Panc1 (cell line): ENCODE data around the gene APOB. TPM values are rescaled to one million over a fixed set of nuclear protein-coding genes. Genes with fewer than 3 reads are reported as not detected.

Experiments used
- ATAC-seq: fragments of 200-7000 bp; cut with Tn5 transposase; 2 replicates; pipeline ENCODE4 v1.9.1; 2020; ENCODE audit warnings: mild to moderate bottlenecking, moderate library complexity
- BruUV-seq: library from RNA; stranded (reverse); fragments of 400-500 nt; replicated peaks from 2 replicates; lab custom pipeline; 2021; lab: Mats Ljungman, UMichigan
- CTCF ChIA-PET: fragments of 300-600 bp; sonication (Branson Sonifier 250); formaldehyde crosslinking; loops from one replicate; lab custom pipeline; 2022; ENCODE audit warnings: antibody characterized with exemption; lab: Charles Lee
- POLR2A ChIA-PET: fragments of 300-600 bp; sonication (Branson Sonifier 250); formaldehyde crosslinking; loops from one replicate; lab custom pipeline; 2022; ENCODE audit warnings: antibody characterized with exemption; lab: Charles Lee
- DNase-seq: peaks from one replicate; pipeline ENCODE4 v3.0.0-alpha.2; 2010; ENCODE audit warnings: low read depth, low spot score
- H3K27ac ChIP-seq: 2 replicates; pipeline ENCODE4 v1.5.1; 2011; ENCODE audit warnings: mild to moderate bottlenecking, low read length, inconsistent platforms
- H3K27me3 ChIP-seq: fragments of 200-500 bp; sonication (Bioruptor generic); 2 replicates; pipeline ENCODE4 v1.6.0; 2014; ENCODE audit warnings: low read length, inconsistent platforms; ENCODE audit not compliant: control insufficient read depth, insufficient read depth
- H3K36me3 ChIP-seq: fragments of 200-500 bp; sonication (Bioruptor generic); 2 replicates; pipeline ENCODE4 v1.5.1; 2014; ENCODE audit warnings: inconsistent platforms, mild to moderate bottlenecking, low read length, moderate library complexity; ENCODE audit not compliant: control insufficient read depth, insufficient read depth
- H3K4me1 ChIP-seq: 2 replicates; pipeline ENCODE4 v1.5.1; 2011; ENCODE audit warnings: inconsistent platforms, mild to moderate bottlenecking, low read length, moderate library complexity; ENCODE audit not compliant: control insufficient read depth, insufficient read depth
- H3K4me3 ChIP-seq, 2 experiments: 2 replicates each; pipeline ENCODE4 v1.5.1; 2011 to 2012; ENCODE audit warnings: low read depth in 2 of 2, low read length in 2 of 2, mild to moderate bottlenecking in 2 of 2, inconsistent platforms in 1 of 2, moderate library complexity in 1 of 2
- H3K9me3 ChIP-seq: fragments of 200-500 bp; sonication (Bioruptor generic); 2 replicates; pipeline ENCODE4 v1.5.1; 2014; ENCODE audit warnings: low read depth, mild to moderate bottlenecking, inconsistent platforms, low read length, moderate library complexity; ENCODE audit not compliant: control insufficient read depth, insufficient read depth
- POLR2AphosphoS5 ChIP-seq: IDR thresholded peaks from 2 replicates; pipeline ENCODE4 v1.6.1; 2012; ENCODE audit warnings: mild to moderate bottlenecking, low read depth, low read length, moderate library complexity
- SIN3A ChIP-seq: IDR thresholded peaks from 2 replicates; pipeline ENCODE4 v1.6.1; 2012; ENCODE audit warnings: low read depth, mild to moderate bottlenecking, low read length, moderate library complexity, borderline replicate concordance; ENCODE audit not compliant: insufficient read depth
- TCF7L2 ChIP-seq: IDR thresholded peaks from 2 replicates; pipeline ENCODE4 v1.6.1; 2011; ENCODE audit warnings: mild to moderate bottlenecking, low read depth, low read length, inconsistent platforms
- in situ Hi-C: cut with HindIII; loops from 2 replicates; pipeline ENCODE4 v1.10.0; 2016; ENCODE audit warnings: low sequenced_read_pairs, low pct_unique_long_range_greater_than_20kb
- intact Hi-C: fragments of 100-400 bp; cut with micrococcal nuclease; formaldehyde crosslinking; loops from one replicate; pipeline ENCODE4 v1.10.0; 2022; ENCODE audit not compliant: unreplicated experiment
- total RNA-seq: library from RNA; stranded (reverse); gene quantifications from one replicate; pipeline ENCODE4 v1.2.1, GENCODE V29; 2021; ENCODE audit not compliant: unreplicated experiment
- TF ChIP-seq, protein P1 (sequence below): fragments of 450-650 bp; IDR thresholded peaks from 2 replicates; pipeline ENCODE4 v1.5.1; 2017; ENCODE audit warnings: mild to moderate bottlenecking
- TF ChIP-seq, protein P2 (sequence below), 2 experiments: IDR thresholded peaks; 2 replicates each; pipeline ENCODE4 v1.6.1; 2011 to 2012; ENCODE audit warnings: low read depth in 2 of 2, control low read depth in 1 of 2, low read length in 1 of 2, mild to moderate bottlenecking in 1 of 2, moderate library complexity in 1 of 2; ENCODE audit not compliant: insufficient read depth in 1 of 2

Gene APOB
- total RNA-seq, 1 experiment from 2014 or later, result 1.2 TPM

DNA sequence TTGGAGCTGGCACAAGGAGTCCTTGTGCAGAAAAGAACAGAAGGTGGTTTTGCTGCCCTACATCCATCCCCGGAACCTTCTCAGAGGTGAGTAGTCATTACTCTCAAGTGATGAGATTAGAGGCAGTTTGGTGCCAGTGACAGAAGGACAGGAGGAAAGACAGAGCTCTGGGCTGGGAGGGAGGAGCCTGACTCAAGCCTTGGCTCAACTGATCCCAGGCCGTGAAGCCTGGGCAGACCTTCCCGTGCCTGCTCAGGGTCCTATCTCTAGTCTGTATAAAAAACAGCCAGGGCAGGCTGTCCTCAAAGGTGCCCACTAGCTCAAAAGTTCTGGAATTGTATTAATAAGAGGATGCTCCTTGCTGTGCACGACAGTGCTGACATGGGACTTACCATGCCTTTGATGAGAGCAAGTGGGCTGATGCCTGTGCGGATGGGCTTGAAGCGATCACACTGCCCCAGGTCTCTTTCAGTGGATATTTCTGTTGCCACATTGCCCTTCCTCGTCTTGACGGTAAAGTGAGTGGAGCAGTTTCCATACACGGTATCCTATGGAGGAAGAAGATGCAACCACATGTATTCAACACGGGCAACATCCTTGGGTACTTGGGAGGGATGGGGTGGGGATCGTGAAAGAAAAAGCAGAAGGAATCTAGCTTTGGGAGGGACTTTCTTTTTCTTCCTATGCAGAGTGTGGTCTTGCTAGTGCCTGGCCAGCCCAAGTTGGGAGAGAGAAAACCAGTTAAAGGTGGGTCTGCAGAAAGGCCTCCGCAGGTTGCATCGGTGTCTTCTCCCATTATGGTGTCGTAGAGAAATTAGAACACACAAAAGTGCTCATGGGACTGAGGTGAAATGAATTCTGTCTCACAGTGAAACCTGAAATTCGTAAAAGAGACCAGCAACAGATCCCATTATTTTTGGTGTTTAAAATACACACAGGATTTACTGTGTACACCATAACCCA, 6.9 kb downstream of the APOB start:
- no peaks in the 10 kb centered on the region for H3K36me3 ChIP-seq
- H3K27me3 ChIP-seq, result peaks cover 8% of the 10 kb centered on the region
- no peak for TF ChIP-seq POLR2AphosphoS5
- no peak for TF ChIP-seq TCF7L2
- no peak overlapping the region for H3K27ac ChIP-seq
- no peak overlapping the region for H3K4me3 ChIP-seq
- no peaks in the 10 kb centered on the region for H3K4me1 ChIP-seq
- BruUV-seq, result no TSS peak
- DNase-seq (no peak), ATAC-seq (no peak)
- intact Hi-C loops, result no loop called here
- in situ Hi-C loops, result no loop called here
- no peaks in the 10 kb centered on the region for H3K9me3 ChIP-seq
- ChIA-PET POLR2A (no interaction called here), CTCF (interaction anchor here (0.6 kb wide), 1 partner anchor 10 kb away, joined by 3 read pairs; no protein-coding TSS in a partner anchor)

DNA sequence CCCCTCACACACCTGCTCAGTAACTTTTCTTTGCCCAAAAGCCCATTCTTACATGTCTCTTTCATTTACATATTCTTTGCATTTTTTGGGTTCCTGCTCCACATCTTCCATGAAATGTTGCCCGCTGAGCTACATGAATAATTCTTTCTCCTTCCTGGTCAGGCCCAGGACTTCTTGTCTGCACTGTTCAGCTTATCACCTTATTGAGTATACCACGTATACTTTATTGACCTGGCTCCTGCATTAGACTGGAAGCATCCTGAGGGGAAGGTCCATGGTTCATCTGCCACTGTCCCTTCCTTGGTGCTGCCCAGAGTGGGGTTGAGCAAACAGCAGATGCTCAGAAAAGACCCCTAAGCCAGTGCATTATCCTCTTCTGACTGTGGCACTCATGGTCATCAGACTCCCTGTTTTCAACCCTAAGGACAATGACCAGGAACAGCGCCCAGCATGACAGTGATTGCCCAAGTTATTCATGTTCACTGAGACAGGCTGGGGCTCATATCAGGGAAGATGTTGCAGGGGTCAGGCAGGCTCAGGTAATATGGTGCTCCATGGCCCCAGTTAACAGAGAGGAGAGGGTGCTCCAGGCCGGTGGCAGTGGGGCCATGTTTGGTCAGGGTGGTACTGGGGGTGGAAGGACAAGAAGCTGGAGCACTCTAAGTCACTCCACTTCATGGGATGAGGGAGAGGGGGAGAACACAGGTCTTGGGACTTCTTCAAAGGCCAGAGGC, 7.7 kb downstream of the APOB start:
- BruUV-seq, result no TSS peak
- DNase-seq, result no peak
- ChIA-PET CTCF (no interaction called here), POLR2A (no interaction called here)
- Histone ChIP-seq H3K36me3 (no peaks in the 10 kb centered on the region), H3K27me3 (peaks cover 6% of the 10 kb centered on the region), H3K27ac (no peak overlapping the region), H3K4me1 (no peaks in the 10 kb centered on the region), H3K9me3 (no peaks in the 10 kb centered on the region), H3K4me3 (no peak overlapping the region)
- TF ChIP-seq SIN3A (no peak), TCF7L2 (no peak), POLR2AphosphoS5 (no peak)
- TF ChIP-seq, protein P1, sequence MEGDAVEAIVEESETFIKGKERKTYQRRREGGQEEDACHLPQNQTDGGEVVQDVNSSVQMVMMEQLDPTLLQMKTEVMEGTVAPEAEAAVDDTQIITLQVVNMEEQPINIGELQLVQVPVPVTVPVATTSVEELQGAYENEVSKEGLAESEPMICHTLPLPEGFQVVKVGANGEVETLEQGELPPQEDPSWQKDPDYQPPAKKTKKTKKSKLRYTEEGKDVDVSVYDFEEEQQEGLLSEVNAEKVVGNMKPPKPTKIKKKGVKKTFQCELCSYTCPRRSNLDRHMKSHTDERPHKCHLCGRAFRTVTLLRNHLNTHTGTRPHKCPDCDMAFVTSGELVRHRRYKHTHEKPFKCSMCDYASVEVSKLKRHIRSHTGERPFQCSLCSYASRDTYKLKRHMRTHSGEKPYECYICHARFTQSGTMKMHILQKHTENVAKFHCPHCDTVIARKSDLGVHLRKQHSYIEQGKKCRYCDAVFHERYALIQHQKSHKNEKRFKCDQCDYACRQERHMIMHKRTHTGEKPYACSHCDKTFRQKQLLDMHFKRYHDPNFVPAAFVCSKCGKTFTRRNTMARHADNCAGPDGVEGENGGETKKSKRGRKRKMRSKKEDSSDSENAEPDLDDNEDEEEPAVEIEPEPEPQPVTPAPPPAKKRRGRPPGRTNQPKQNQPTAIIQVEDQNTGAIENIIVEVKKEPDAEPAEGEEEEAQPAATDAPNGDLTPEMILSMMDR, result no peak
- in situ Hi-C loops (no loop called here), intact Hi-C loops (no loop called here)
- no peak for ATAC-seq

DNA sequence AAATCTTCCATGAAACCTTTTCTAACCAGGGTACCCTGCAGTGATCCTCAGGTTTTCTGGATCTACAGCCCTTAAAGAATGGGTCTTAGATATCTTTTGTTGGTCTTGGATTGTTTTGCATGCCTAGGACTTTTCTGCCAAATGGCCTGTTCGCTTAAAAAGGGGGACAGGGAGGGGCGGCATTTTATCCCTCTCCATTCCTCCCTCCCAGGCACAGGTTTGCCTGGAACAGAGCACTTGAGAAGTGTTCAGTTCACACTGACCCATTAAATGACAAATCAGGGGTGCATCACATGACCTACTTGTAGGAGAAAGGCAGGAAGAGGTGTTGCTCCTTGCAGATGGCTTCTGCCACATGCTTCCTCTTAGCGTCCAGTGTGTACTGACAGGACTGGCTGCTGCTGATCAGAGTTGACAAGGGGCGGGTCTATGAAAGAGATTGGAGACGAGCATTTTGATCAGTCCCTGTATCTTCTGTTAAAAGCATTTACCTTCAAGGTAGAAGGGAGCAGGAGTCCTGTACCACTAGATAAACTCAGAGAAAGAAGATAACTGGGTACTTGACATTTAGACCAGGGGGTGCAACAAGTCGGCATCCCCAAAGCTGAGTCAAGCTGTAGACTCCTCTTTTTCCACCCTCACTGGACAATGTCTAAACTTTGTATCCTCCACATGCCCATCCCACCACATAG, 8.4 kb downstream of the APOB start:
- in situ Hi-C loops, result no loop called here
- Histone ChIP-seq H3K36me3 (no peaks in the 10 kb centered on the region), H3K9me3 (no peaks in the 10 kb centered on the region), H3K4me3 (no peak overlapping the region), H3K27ac (no peak overlapping the region), H3K4me1 (no peaks in the 10 kb centered on the region), H3K27me3 (peaks cover 6% of the 10 kb centered on the region)
- CTCF ChIA-PET, result no interaction called here
- intact Hi-C loops, result no loop called here
- POLR2A ChIA-PET, result no interaction called here
- BruUV-seq, result no TSS peak
- DNase-seq (no peak), ATAC-seq (no peak)
- TF ChIP-seq, protein P2, sequence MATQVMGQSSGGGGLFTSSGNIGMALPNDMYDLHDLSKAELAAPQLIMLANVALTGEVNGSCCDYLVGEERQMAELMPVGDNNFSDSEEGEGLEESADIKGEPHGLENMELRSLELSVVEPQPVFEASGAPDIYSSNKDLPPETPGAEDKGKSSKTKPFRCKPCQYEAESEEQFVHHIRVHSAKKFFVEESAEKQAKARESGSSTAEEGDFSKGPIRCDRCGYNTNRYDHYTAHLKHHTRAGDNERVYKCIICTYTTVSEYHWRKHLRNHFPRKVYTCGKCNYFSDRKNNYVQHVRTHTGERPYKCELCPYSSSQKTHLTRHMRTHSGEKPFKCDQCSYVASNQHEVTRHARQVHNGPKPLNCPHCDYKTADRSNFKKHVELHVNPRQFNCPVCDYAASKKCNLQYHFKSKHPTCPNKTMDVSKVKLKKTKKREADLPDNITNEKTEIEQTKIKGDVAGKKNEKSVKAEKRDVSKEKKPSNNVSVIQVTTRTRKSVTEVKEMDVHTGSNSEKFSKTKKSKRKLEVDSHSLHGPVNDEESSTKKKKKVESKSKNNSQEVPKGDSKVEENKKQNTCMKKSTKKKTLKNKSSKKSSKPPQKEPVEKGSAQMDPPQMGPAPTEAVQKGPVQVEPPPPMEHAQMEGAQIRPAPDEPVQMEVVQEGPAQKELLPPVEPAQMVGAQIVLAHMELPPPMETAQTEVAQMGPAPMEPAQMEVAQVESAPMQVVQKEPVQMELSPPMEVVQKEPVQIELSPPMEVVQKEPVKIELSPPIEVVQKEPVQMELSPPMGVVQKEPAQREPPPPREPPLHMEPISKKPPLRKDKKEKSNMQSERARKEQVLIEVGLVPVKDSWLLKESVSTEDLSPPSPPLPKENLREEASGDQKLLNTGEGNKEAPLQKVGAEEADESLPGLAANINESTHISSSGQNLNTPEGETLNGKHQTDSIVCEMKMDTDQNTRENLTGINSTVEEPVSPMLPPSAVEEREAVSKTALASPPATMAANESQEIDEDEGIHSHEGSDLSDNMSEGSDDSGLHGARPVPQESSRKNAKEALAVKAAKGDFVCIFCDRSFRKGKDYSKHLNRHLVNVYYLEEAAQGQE (IDR thresholded peaks at IDR 0.05; ENCODE audit: insufficient read depth in 1 of 2, low read depth in 2 of 2, low read length in 1 of 2), result no peak
- TF ChIP-seq TCF7L2, result no peak
- TF ChIP-seq, protein P1, result no peak
- TF ChIP-seq SIN3A, result no peak
- TF ChIP-seq POLR2AphosphoS5, result no peak
